ENCODE measurements around the gene ASAP3.

DNA sequence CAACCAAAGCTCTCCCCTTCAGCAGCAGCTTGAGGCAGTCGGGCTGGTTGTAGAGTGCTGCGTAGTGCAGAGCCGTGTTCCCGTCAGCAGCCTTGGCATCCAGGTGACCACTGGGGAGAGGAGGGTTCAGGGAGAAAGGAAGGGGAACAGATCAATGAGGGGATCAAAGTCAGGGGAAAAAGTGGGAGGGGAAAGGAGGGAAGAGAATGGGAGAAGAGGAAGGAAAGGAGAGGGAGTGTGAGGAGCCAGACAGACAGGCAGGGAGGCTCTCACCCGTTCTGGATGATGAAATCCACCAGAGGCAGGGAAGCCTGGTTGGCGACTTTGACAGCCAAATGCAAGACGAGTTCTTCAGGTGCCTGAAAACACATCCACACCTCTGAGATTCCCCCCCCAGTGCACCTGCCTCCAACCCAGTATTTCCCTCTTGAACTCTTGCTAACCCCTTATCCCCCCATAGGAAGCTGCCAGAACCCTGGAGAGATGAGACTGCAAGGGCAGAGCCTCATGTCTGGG is 49.7 kb downstream of the ASAP3 start:
- no peak for TF ChIP-seq POLR2A (IDR thresholded peaks at IDR 0.05)
- TF ChIP-seq, protein P1, sequence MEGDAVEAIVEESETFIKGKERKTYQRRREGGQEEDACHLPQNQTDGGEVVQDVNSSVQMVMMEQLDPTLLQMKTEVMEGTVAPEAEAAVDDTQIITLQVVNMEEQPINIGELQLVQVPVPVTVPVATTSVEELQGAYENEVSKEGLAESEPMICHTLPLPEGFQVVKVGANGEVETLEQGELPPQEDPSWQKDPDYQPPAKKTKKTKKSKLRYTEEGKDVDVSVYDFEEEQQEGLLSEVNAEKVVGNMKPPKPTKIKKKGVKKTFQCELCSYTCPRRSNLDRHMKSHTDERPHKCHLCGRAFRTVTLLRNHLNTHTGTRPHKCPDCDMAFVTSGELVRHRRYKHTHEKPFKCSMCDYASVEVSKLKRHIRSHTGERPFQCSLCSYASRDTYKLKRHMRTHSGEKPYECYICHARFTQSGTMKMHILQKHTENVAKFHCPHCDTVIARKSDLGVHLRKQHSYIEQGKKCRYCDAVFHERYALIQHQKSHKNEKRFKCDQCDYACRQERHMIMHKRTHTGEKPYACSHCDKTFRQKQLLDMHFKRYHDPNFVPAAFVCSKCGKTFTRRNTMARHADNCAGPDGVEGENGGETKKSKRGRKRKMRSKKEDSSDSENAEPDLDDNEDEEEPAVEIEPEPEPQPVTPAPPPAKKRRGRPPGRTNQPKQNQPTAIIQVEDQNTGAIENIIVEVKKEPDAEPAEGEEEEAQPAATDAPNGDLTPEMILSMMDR (IDR thresholded peaks at IDR 0.05) = no peak

Data from thyroid gland (tissue), 4 donors.